Epithelial cell of esophagus (primary cell): Measurements from ENCODE around the gene EML4.

Experiments
- DNase-seq: peaks from one replicate; pipeline ENCODE4 v3.0.0; 2010; ENCODE audit warnings: low read depth
- H3K4me3 ChIP-seq: 2 replicates; pipeline ENCODE4 v1.5.1; 2011; ENCODE audit warnings: mild to moderate bottlenecking, low read length, control low read depth
- TF ChIP-seq, protein P1 (sequence below): IDR thresholded peaks from 2 replicates; pipeline ENCODE4 v1.5.1; 2011; ENCODE audit warnings: low read depth, mild to moderate bottlenecking, low read length, control low read depth, inconsistent platforms; ENCODE audit not compliant: insufficient read depth; ENCODE audit errors: missing control alignments

The EML4 gene

GRCh38 chr2:42233976-42234441 is 64.9 kb downstream of the EML4 start:
- H3K4me3 ChIP-seq, result no peak overlapping the region
- no peak for DNase-seq
- TF ChIP-seq, protein P1, sequence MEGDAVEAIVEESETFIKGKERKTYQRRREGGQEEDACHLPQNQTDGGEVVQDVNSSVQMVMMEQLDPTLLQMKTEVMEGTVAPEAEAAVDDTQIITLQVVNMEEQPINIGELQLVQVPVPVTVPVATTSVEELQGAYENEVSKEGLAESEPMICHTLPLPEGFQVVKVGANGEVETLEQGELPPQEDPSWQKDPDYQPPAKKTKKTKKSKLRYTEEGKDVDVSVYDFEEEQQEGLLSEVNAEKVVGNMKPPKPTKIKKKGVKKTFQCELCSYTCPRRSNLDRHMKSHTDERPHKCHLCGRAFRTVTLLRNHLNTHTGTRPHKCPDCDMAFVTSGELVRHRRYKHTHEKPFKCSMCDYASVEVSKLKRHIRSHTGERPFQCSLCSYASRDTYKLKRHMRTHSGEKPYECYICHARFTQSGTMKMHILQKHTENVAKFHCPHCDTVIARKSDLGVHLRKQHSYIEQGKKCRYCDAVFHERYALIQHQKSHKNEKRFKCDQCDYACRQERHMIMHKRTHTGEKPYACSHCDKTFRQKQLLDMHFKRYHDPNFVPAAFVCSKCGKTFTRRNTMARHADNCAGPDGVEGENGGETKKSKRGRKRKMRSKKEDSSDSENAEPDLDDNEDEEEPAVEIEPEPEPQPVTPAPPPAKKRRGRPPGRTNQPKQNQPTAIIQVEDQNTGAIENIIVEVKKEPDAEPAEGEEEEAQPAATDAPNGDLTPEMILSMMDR, result no peak

GRCh38 chr2:42236911-42237310 is 67.8 kb downstream of the EML4 start:
- no peak for DNase-seq
- TF ChIP-seq, protein P1, result no peak
- no peak overlapping the region for H3K4me3 ChIP-seq

DNA sequence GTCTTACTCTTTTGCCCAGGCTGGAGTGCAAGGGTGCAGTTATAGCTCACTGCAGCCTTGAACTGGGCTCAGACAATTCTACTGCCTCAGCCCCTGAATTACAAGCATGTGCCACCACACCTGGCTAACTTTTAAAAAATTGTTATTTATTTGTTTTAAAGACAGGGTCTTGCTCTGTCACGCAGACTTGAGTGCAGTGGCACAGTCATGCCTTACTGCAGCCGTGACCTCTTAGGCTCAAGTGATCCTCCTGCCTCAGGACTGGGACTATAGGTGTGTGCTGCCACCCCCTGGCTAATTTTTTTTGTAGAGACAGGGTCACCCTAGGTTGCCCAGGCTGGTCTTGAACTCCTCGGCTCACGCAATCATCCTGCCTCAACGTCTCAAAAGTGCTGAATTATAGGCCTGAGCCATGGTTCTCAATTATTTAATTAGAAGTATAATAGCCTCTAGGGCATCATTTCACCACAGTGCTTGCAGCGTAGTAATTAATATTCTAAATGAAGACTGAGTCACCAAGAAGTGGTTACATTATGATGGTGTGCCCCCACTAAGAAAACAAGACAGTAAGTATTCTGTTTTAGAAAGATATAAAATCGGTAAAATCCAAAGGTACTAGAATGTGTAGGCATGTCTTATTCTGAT is 69.6 kb downstream of the EML4 start:
- DNase-seq, result peak; percentile 60
- no peak overlapping the region for H3K4me3 ChIP-seq
- TF ChIP-seq, protein P1, result peak; percentile 55

DNA sequence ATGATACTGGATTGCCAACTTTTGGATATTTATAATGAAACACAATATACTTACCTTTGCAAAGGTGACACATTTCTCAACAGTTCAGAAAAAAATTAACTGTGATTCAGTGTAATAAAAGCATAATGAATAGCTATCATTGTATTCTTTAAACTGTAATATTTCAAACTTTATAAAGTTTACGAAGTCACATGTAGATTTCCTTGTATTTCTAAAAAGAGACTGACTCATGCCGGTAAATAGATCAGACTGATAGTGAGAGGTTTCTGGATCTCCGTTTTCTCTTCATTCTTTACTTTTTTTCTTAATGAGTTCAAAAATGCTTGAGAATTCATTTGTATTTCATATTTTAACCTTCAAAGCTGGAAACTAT is 70.1 kb downstream of the EML4 start:
- no peak overlapping the region for H3K4me3 ChIP-seq
- TF ChIP-seq, protein P1, result no peak
- no peak for DNase-seq

DNA sequence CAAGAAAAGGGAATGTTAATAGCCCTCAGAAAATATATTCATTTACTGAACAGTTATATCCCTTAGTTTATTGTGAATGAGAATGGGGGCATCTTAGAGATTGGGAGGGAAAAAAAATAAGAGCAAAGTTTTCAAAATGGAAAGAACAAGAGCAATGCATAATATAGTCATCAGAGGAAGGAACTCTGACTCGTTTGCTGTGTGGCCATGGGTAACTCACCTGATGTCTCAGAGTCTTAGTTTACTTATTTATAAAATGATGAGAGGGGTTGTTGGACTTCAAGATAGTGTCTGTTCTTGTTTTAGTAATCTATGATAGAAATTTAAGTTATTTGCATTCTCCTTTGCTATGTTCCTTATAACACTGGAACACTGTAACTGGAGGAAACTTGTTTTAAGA is 70.7 kb downstream of the EML4 start:
- TF ChIP-seq, protein P1, result no peak
- no peak for DNase-seq
- no peak overlapping the region for H3K4me3 ChIP-seq

DNA sequence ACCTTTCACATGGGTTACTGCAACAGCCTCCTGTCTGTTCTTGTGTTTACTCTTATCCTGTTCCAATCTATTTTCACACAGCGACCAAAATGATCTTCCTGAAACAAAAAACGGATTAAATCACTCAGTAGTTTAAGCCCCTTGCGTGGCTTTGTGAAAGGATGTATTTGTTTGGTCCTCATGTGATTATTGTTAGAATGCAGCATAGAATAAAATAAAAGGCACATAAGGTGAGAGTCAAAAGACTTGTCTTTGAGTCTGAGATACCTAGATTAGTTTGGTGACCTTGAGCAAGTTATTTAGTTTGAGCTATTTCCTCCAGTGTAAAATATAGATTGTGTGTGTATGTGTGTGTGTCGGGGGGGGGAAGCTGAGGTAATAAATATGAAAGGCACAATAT is 72.4 kb downstream of the EML4 start:
- TF ChIP-seq, protein P1, result no peak
- no peak overlapping the region for H3K4me3 ChIP-seq
- DNase-seq, result no peak

GRCh38 chr2:42243297-42243696 is 74.1 kb downstream of the EML4 start:
- DNase-seq, result no peak
- TF ChIP-seq, protein P1, result no peak
- no peak overlapping the region for H3K4me3 ChIP-seq
